H9 (cell line): ENCODE measurements around the gene CPSF4L. TPM values are rescaled to one million over a fixed set of nuclear protein-coding genes. Genes with fewer than 3 reads are reported as not detected.

Source experiments
- DNase-seq: peaks from one replicate; pipeline ENCODE4 v3.0.0-alpha.2; 2017
- H2AFZ ChIP-seq: one replicate; pipeline ENCODE4 v1.6.1; 2013; ENCODE audit warnings: mild to moderate bottlenecking, low read length, control low read depth, moderate library complexity
- H2AK5ac ChIP-seq: 2 replicates; pipeline ENCODE4 v1.6.1; 2013; ENCODE audit warnings: low read length, control low read depth, mixed read lengths; ENCODE audit not compliant: insufficient read length
- H2BK120ac ChIP-seq: one replicate; pipeline ENCODE4 v1.6.1; 2013; ENCODE audit warnings: low read depth, mild to moderate bottlenecking, low read length, control low read depth, inconsistent platforms; ENCODE audit not compliant: poor library complexity, severe bottlenecking
- H2BK12ac ChIP-seq: 2 replicates; pipeline ENCODE4 v1.6.1; 2013; ENCODE audit warnings: low read length, control low read depth, mixed read lengths, low read depth; ENCODE audit not compliant: insufficient read length
- H2BK15ac ChIP-seq: 2 replicates; pipeline ENCODE4 v1.6.1; 2013; ENCODE audit warnings: low read depth, low read length, control low read depth
- H2BK20ac ChIP-seq: one replicate; pipeline ENCODE4 v1.6.1; 2013; ENCODE audit warnings: low read depth, mild to moderate bottlenecking, low read length, control low read depth, inconsistent platforms; ENCODE audit not compliant: poor library complexity, severe bottlenecking
- H2BK5ac ChIP-seq: 2 replicates; pipeline ENCODE4 v1.6.1; 2013; ENCODE audit warnings: low read length, control low read depth, mixed read lengths; ENCODE audit not compliant: insufficient read length
- H3K14ac ChIP-seq: 2 replicates; pipeline ENCODE4 v1.6.1; 2013; ENCODE audit warnings: low read length, control low read depth; ENCODE audit not compliant: insufficient read depth
- H3K18ac ChIP-seq: 2 replicates; pipeline ENCODE4 v1.6.1; 2013; ENCODE audit warnings: low read depth, mild to moderate bottlenecking, mixed read lengths, low read length, control low read depth; ENCODE audit not compliant: insufficient read length
- H3K23ac ChIP-seq: 2 replicates; pipeline ENCODE4 v1.6.1; 2013; ENCODE audit warnings: low read length, control low read depth, mixed read lengths, low read depth; ENCODE audit not compliant: insufficient read length
- H3K23me2 ChIP-seq: 2 replicates; pipeline ENCODE4 v1.6.1; 2013; ENCODE audit warnings: low read depth, mild to moderate bottlenecking, mixed read lengths, low read length, control low read depth; ENCODE audit not compliant: insufficient read length, poor library complexity, severe bottlenecking
- H3K27ac ChIP-seq: 2 replicates; pipeline ENCODE4 v1.5.1; 2013; ENCODE audit warnings: low read length, control low read depth, mixed read lengths, low read depth; ENCODE audit not compliant: insufficient read length
- H3K27me3 ChIP-seq: 2 replicates; pipeline ENCODE4 v1.6.1; 2013; ENCODE audit warnings: low read length, control low read depth, inconsistent platforms; ENCODE audit not compliant: insufficient read depth
- H3K4ac ChIP-seq: 2 replicates; pipeline ENCODE4 v1.6.1; 2013; ENCODE audit warnings: low read depth, mild to moderate bottlenecking, control low read depth, inconsistent platforms, low read length, moderate library complexity
- H3K4me1 ChIP-seq: 2 replicates; pipeline ENCODE4 v1.6.1; 2013; ENCODE audit warnings: low read length, control low read depth, inconsistent platforms; ENCODE audit not compliant: insufficient read depth
- H3K4me2 ChIP-seq: 2 replicates; pipeline ENCODE4 v1.6.1; 2013; ENCODE audit warnings: low read length, control low read depth, mixed read lengths; ENCODE audit not compliant: insufficient read length, insufficient read depth
- H3K56ac ChIP-seq: 2 replicates; pipeline ENCODE4 v1.6.1; 2013; ENCODE audit warnings: low read depth, mild to moderate bottlenecking, mixed read lengths, low read length, control low read depth; ENCODE audit not compliant: insufficient read length
- H3K79me1 ChIP-seq: 2 replicates; pipeline ENCODE4 v1.6.1; 2013; ENCODE audit warnings: low read depth, mild to moderate bottlenecking, moderate library complexity, low read length, control low read depth, inconsistent platforms; ENCODE audit not compliant: insufficient read depth, poor library complexity, severe bottlenecking
- H3K79me2 ChIP-seq: 2 replicates; pipeline ENCODE4 v1.6.1; 2013; ENCODE audit warnings: low read length, control low read depth, inconsistent platforms; ENCODE audit not compliant: insufficient read depth
- H3K9ac ChIP-seq: 2 replicates; pipeline ENCODE4 v1.6.1; 2013; ENCODE audit warnings: low read length, control low read depth, mixed read lengths; ENCODE audit not compliant: insufficient read length; ENCODE audit errors: extremely low read depth
- H3K9me3 ChIP-seq: one replicate; pipeline ENCODE4 v1.6.1; 2013; ENCODE audit warnings: low read depth, low read length, inconsistent platforms; ENCODE audit not compliant: control insufficient read depth
- H3T11ph ChIP-seq: one replicate; pipeline ENCODE4 v1.6.1; 2013; ENCODE audit warnings: mild to moderate bottlenecking, low read length, control low read depth, inconsistent platforms
- H4K20me1 ChIP-seq: one replicate; pipeline ENCODE4 v1.6.1; 2013; ENCODE audit not compliant: control insufficient read depth, insufficient read length, insufficient read depth
- H4K5ac ChIP-seq: 2 replicates; pipeline ENCODE4 v1.6.1; 2013; ENCODE audit warnings: low read depth, mild to moderate bottlenecking, mixed read lengths, low read length, control low read depth; ENCODE audit not compliant: insufficient read length
- H4K8ac ChIP-seq: replicated peaks from 2 replicates; pipeline ENCODE4 v1.6.1; 2013; ENCODE audit warnings: low read length, control low read depth, mixed read lengths, low read depth; ENCODE audit not compliant: insufficient read length
- H4K91ac ChIP-seq: 2 replicates; pipeline ENCODE4 v1.6.1; 2013; ENCODE audit warnings: low read depth, mild to moderate bottlenecking, moderate library complexity, mixed read lengths, low read length, control low read depth; ENCODE audit not compliant: insufficient read length
- H3K27ac Mint-ChIP-seq, 3 experiments: 2 replicates in 2 of 3; 3 replicates in 1 of 3; pipeline ENCODE4 v1.8.0; 2020 to 2021; ENCODE audit warnings: mixed read lengths in 3 of 3, mild to moderate bottlenecking in 1 of 3, moderate library complexity in 1 of 3
- H3K27me3 Mint-ChIP-seq: 2 replicates; pipeline ENCODE4 v1.8.0; 2021; ENCODE audit warnings: low read depth, mild to moderate bottlenecking, moderate library complexity, mixed read lengths
- H3K36me3 Mint-ChIP-seq, 3 experiments: 2 replicates in 2 of 3; 3 replicates in 1 of 3; pipeline ENCODE4 v1.8.0; 2020 to 2021; ENCODE audit warnings: low read depth in 3 of 3, mixed read lengths in 3 of 3; ENCODE audit not compliant: insufficient read depth in 1 of 3
- H3K4me1 Mint-ChIP-seq, 2 experiments: 2 replicates each; pipeline ENCODE4 v1.8.0; 2020; ENCODE audit warnings: mixed read lengths in 2 of 2
- H3K4me3 Mint-ChIP-seq, 2 experiments: 2 replicates in 1 of 2; 3 replicates in 1 of 2; pipeline ENCODE4 v1.8.0; 2020 to 2021; ENCODE audit warnings: mild to moderate bottlenecking in 2 of 2, mixed read lengths in 2 of 2, moderate library complexity in 1 of 2
- H3K9me3 Mint-ChIP-seq, 2 experiments: 2 replicates in 1 of 2; 3 replicates in 1 of 2; pipeline ENCODE4 v1.8.0; 2020; ENCODE audit warnings: mild to moderate bottlenecking in 2 of 2, mixed read lengths in 2 of 2, moderate library complexity in 1 of 2
- WGBS: extraction: QIAGEN DNeasy Blood & Tissue Kit; methylation state at CpG from one replicate; pipeline ENCODE4 v1.1.7; 2013; ENCODE audit warnings: missing lambda C conversion rate, low lambda C conversion rate, mixed read lengths; ENCODE audit not compliant: insufficient read length; ENCODE audit errors: extremely low coverage; 5-methylcytosine and 5-hydroxymethylcytosine counted together
- total RNA-seq: library from RNA; stranded (reverse); gene quantifications from 2 replicates; pipeline ENCODE4 v1.2.1, GENCODE V29; 2021
- TF ChIP-seq, protein P1 (sequence below): fragments of 200-600 bp; sonication (generic); conservative IDR thresholded peaks from 3 replicates; pipeline ENCODE4 v1.8.0; 2021; ENCODE audit warnings: antibody characterized with exemption, mild to moderate bottlenecking

Gene CPSF4L
- total RNA-seq, 1 experiment from 2014 or later: not detected

DNA sequence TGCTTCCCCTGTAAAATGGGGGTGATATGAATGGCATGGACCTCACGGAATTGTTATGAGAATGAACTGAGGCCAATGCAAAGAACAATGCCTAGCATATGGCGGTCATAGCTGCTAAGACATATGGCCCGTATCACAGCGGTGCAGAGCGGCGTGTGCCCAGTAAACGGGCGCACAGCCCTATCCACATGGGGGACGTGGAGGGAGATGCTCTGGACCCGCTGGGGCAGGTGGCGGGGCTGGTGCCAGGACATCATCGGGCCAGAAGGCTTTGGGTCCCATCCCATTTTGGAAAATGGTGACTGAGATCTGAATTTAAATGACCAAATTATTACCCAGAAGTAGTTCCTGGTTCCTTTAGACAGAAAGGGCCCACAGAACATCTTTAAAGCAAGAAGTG is 18.5 kb upstream of the CPSF4L start:
- no peak for DNase-seq
- Mint-ChIP-seq H3K4me3 (no peak overlapping the region), H3K27me3 (no peaks in the 10 kb centered on the region), H3K27ac (no peak overlapping the region), H3K9me3 (no peaks in the 10 kb centered on the region), H3K36me3 (peaks cover 0 to 2% (median 2%) of the 10 kb centered on the region in 3 experiments; a peak in 2 of 7 replicates), H3K4me1 (peaks cover 18 to 26% of the 10 kb centered on the region in 2 experiments)
- H3K9ac ChIP-seq: no peak overlapping the region
- no peak overlapping the region for H3K18ac ChIP-seq
- H2AFZ ChIP-seq: no peak overlapping the region
- no peak overlapping the region for H2BK5ac ChIP-seq
- peaks cover 3% of the 10 kb centered on the region; the same call in 1 of the 2 replicates for H3K4me1 ChIP-seq
- no peak overlapping the region for H2BK12ac ChIP-seq
- no peaks in the 10 kb centered on the region for H3K23me2 ChIP-seq
- TF ChIP-seq, protein P1, sequence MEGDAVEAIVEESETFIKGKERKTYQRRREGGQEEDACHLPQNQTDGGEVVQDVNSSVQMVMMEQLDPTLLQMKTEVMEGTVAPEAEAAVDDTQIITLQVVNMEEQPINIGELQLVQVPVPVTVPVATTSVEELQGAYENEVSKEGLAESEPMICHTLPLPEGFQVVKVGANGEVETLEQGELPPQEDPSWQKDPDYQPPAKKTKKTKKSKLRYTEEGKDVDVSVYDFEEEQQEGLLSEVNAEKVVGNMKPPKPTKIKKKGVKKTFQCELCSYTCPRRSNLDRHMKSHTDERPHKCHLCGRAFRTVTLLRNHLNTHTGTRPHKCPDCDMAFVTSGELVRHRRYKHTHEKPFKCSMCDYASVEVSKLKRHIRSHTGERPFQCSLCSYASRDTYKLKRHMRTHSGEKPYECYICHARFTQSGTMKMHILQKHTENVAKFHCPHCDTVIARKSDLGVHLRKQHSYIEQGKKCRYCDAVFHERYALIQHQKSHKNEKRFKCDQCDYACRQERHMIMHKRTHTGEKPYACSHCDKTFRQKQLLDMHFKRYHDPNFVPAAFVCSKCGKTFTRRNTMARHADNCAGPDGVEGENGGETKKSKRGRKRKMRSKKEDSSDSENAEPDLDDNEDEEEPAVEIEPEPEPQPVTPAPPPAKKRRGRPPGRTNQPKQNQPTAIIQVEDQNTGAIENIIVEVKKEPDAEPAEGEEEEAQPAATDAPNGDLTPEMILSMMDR: no peak
- H2BK20ac ChIP-seq: no peak overlapping the region
- H3K9me3 ChIP-seq: no peaks in the 10 kb centered on the region
- H3K27ac ChIP-seq: no peak overlapping the region
- H4K8ac ChIP-seq: no peak overlapping the region
- H2BK15ac ChIP-seq: no peak overlapping the region
- no peaks in the 10 kb centered on the region for H3K79me1 ChIP-seq
- no peak overlapping the region for H2BK120ac ChIP-seq
- no peaks in the 10 kb centered on the region for H4K20me1 ChIP-seq
- no peak overlapping the region for H3K56ac ChIP-seq
- no peak overlapping the region for H4K5ac ChIP-seq
- H3K4me2 ChIP-seq: no peak overlapping the region
- no peak overlapping the region for H4K91ac ChIP-seq
- no peak overlapping the region for H3K23ac ChIP-seq
- H3K14ac ChIP-seq: no peak overlapping the region
- no peaks in the 10 kb centered on the region for H3K79me2 ChIP-seq
- WGBS: no CpG with 5 or more reads among the region's 12 CpGs
- H3K27me3 ChIP-seq: no peaks in the 10 kb centered on the region
- no peak overlapping the region for H3K4ac ChIP-seq
- no peak overlapping the region for H3T11ph ChIP-seq
- H2AK5ac ChIP-seq: no peak overlapping the region
